Endothelial cell (in vitro differentiated cells): ENCODE measurements around the gene LCN2. TPM values are rescaled to one million over a fixed set of nuclear protein-coding genes. Genes with fewer than 3 reads are reported as not detected.

Source experiments
- DNase-seq: peaks from one replicate; pipeline ENCODE4 v3.0.0; 2021; ENCODE audit warnings: low spot score
- H3K27ac Mint-ChIP-seq: one replicate; pipeline ENCODE4 v1.8.0; 2021; ENCODE audit warnings: mixed read lengths, inconsistent platforms; ENCODE audit not compliant: unreplicated experiment
- H3K27me3 Mint-ChIP-seq: one replicate; pipeline ENCODE4 v1.8.0; 2021; ENCODE audit warnings: mild to moderate bottlenecking, moderate library complexity, mixed read lengths, inconsistent platforms; ENCODE audit not compliant: unreplicated experiment
- H3K36me3 Mint-ChIP-seq: one replicate; pipeline ENCODE4 v1.8.0; 2021; ENCODE audit warnings: mild to moderate bottlenecking, low read depth, mixed read lengths, inconsistent platforms; ENCODE audit not compliant: unreplicated experiment
- H3K4me1 Mint-ChIP-seq: one replicate; pipeline ENCODE4 v1.8.0; 2021; ENCODE audit warnings: mild to moderate bottlenecking, mixed read lengths, inconsistent platforms; ENCODE audit not compliant: unreplicated experiment
- H3K4me3 Mint-ChIP-seq: one replicate; pipeline ENCODE4 v1.8.0; 2021; ENCODE audit warnings: mild to moderate bottlenecking, mixed read lengths, inconsistent platforms; ENCODE audit not compliant: unreplicated experiment
- H3K9me3 Mint-ChIP-seq: one replicate; pipeline ENCODE4 v1.8.0; 2021; ENCODE audit warnings: mixed read lengths, inconsistent platforms; ENCODE audit not compliant: unreplicated experiment
- CTCF ChIP-seq: fragments of 200-600 bp; sonication (generic); IDR thresholded peaks from one replicate; pipeline ENCODE4 v1.5.0; 2021; ENCODE audit warnings: antibody characterized with exemption; ENCODE audit not compliant: unreplicated experiment
- total RNA-seq: library from RNA; stranded (reverse); fragmentation: NEBNext Ultra II Directional; extraction: Animal tissue kit (Norgen Biotek cat#: 25700); gene quantifications from one replicate; pipeline ENCODE4 v1.2.1, GENCODE V29; 2021; ENCODE audit not compliant: unreplicated experiment

Gene LCN2
- total RNA-seq, 1 donor from 2014 or later = not detected

- peaks cover 25% of the 10 kb centered on the region for H3K4me1 Mint-ChIP-seq
- no peaks in the 10 kb centered on the region for H3K9me3 Mint-ChIP-seq
- DNase-seq = no peak
- H3K36me3 Mint-ChIP-seq = peaks cover 14% of the 10 kb centered on the region
- H3K27ac Mint-ChIP-seq = peak overlapping the region; percentile 80
- peaks cover 7% of the 10 kb centered on the region for H3K27me3 Mint-ChIP-seq
- no peak for TF ChIP-seq CTCF
- no peak overlapping the region for H3K4me3 Mint-ChIP-seq
Observed at GRCh38 chr9:128102196-128102595, 47.1 kb upstream of the LCN2 start.

- Mint-ChIP-seq H3K27me3 (peaks cover 7% of the 10 kb centered on the region), H3K27ac (no peak overlapping the region), H3K4me3 (peak overlapping the region; percentile 15), H3K4me1 (peaks cover 24% of the 10 kb centered on the region), H3K36me3 (peaks cover 18% of the 10 kb centered on the region), H3K9me3 (no peaks in the 10 kb centered on the region)
- DNase-seq = no peak
- TF ChIP-seq CTCF = no peak
Observed at GRCh38 chr9:128102861-128103588, 46.2 kb upstream of the LCN2 start.

- peaks cover 21% of the 10 kb centered on the region for H3K4me1 Mint-ChIP-seq
- no peak overlapping the region for H3K4me3 Mint-ChIP-seq
- H3K36me3 Mint-ChIP-seq = peaks cover 21% of the 10 kb centered on the region
- H3K27me3 Mint-ChIP-seq = peaks cover 6% of the 10 kb centered on the region
- H3K27ac Mint-ChIP-seq = no peak overlapping the region
- TF ChIP-seq CTCF = no peak
- no peak for DNase-seq
- no peaks in the 10 kb centered on the region for H3K9me3 Mint-ChIP-seq
Observed at GRCh38 chr9:128103589-128103962, 45.7 kb upstream of the LCN2 start.

GRCh38 chr9:128104171-128104618, 45.1 kb upstream of the LCN2 start:
- Mint-ChIP-seq H3K9me3 (no peaks in the 10 kb centered on the region), H3K27me3 (peaks cover 2% of the 10 kb centered on the region)

More at GRCh38 chr9:128104171-128104618, 45.1 kb upstream of the LCN2 start:
- H3K4me3 Mint-ChIP-seq = no peak overlapping the region
- TF ChIP-seq CTCF = no peak
- H3K36me3 Mint-ChIP-seq = peaks cover 21% of the 10 kb centered on the region
- peak overlapping the region; percentile 31 for H3K27ac Mint-ChIP-seq
- H3K4me1 Mint-ChIP-seq = peaks cover 15% of the 10 kb centered on the region
- no peak for DNase-seq
